Stimulated activated CD8-positive, alpha-beta memory T cell treated with anti-CD3 and anti-CD28 coated beads, Interleukin-7, amount 100 ng/mL, for 4 hours (primary cell): ENCODE data around the gene TBX3.

ENCODE experiments used
- DNase-seq, 2 donors: peaks; one replicate each; pipeline ENCODE4 v3.0.0-alpha.2; 2020; ENCODE audit warnings: low read depth in 2 of 2

The TBX3 gene

GRCh38 chr12:114627393-114627792 is 56.6 kb downstream of the TBX3 start:
- no peak for DNase-seq

- DNase-seq, result no peak
These were observed 58.6 kb downstream of the TBX3 start for GRCh38 chr12:114625294-114625851.

- DNase-seq, result no peak
These were observed 60.2 kb downstream of the TBX3 start for GRCh38 chr12:114623737-114624136.
